HL-60 (cell line): ENCODE measurements around the gene OR2L13.

Experiments
- DNase-seq, 2 experiments: peaks; one replicate each; pipeline ENCODE4 v3.0.0-alpha.2; 2010 to 2020; ENCODE audit warnings: low read depth in 1 of 2, low spot score in 1 of 2
- H3K27ac ChIP-seq: fragments of 250-450 bp; sonication (Bioruptor Pico); replicated peaks from 2 replicates; pipeline ENCODE4 v1.5.1; 2020; ENCODE audit warnings: mild to moderate bottlenecking, moderate library complexity
- H3K27me3 ChIP-seq: fragments of 250-450 bp; sonication (Bioruptor Pico); 2 replicates; pipeline ENCODE4 v1.5.1; 2021; ENCODE audit warnings: mild to moderate bottlenecking, moderate library complexity; ENCODE audit not compliant: insufficient read depth, poor library complexity, severe bottlenecking
- H3K4me3 ChIP-seq: replicated peaks from 2 replicates; pipeline ENCODE4 v1.5.1; 2011; ENCODE audit warnings: mild to moderate bottlenecking, control low read depth, low read length; ENCODE audit not compliant: insufficient read depth
- GABPA ChIP-seq: IDR thresholded peaks from 2 replicates; pipeline ENCODE4 v1.6.1; 2012; ENCODE audit warnings: low read depth
- POLR2AphosphoS5 ChIP-seq: IDR thresholded peaks from 2 replicates; pipeline ENCODE4 v1.6.1; 2012; ENCODE audit warnings: low read depth
- SPI1 ChIP-seq: IDR thresholded peaks from 2 replicates; pipeline ENCODE4 v1.6.1; 2012; ENCODE audit warnings: low read depth, mild to moderate bottlenecking, borderline replicate concordance
- long read RNA-seq: library from polyadenylated mRNA; unstranded; transcript quantifications from one replicate; pipeline ENCODE4 v2.0.0, GENCODE V29; 2020
- TF ChIP-seq, protein P1 (sequence below): IDR thresholded peaks from one replicate; pipeline ENCODE4 v1.5.1; 2011; ENCODE audit warnings: low read length, control low read depth, inconsistent platforms; ENCODE audit not compliant: insufficient read depth
- TF ChIP-seq, protein P2 (sequence below): IDR thresholded peaks from 2 replicates; pipeline ENCODE4 v1.6.1; 2012; ENCODE audit warnings: low read depth; ENCODE audit not compliant: insufficient replicate concordance

The OR2L13 gene, protein sequence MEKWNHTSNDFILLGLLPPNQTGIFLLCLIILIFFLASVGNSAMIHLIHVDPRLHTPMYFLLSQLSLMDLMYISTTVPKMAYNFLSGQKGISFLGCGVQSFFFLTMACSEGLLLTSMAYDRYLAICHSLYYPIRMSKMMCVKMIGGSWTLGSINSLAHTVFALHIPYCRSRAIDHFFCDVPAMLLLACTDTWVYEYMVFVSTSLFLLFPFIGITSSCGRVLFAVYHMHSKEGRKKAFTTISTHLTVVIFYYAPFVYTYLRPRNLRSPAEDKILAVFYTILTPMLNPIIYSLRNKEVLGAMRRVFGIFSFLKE
- long read RNA-seq, result 0 reads

DNA sequence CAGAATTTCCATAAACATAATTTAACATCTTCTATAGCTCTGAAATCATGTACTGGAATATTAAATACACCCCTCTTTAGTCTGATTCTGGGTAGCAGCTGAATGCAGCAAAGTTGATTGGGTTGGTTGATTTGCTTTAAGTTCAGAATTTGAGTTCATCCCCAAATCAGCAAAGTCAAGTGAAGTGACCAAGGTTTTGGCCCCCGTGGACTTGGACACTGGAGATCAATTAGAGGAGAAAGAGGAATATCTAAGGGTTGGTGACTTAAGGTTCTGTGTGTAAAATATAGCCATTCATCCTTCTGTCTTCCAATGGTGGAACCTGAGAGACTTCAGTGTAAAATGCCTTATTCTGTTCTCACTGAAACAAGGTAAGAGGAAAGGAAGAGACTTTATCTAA, at the start of gene OR2L13:
TSS of gene OR2L13 (plus strand) at position 301 of the 400 bp plus-strand sequence. CDS start 4,192 bp downstream, outside the sequence.
- H3K27me3 ChIP-seq, result no peaks in the 10 kb centered on the region
- no peak within 1 kb of the TSS for H3K4me3 ChIP-seq
- no peak for TF ChIP-seq GABPA
- TF ChIP-seq, protein P1, sequence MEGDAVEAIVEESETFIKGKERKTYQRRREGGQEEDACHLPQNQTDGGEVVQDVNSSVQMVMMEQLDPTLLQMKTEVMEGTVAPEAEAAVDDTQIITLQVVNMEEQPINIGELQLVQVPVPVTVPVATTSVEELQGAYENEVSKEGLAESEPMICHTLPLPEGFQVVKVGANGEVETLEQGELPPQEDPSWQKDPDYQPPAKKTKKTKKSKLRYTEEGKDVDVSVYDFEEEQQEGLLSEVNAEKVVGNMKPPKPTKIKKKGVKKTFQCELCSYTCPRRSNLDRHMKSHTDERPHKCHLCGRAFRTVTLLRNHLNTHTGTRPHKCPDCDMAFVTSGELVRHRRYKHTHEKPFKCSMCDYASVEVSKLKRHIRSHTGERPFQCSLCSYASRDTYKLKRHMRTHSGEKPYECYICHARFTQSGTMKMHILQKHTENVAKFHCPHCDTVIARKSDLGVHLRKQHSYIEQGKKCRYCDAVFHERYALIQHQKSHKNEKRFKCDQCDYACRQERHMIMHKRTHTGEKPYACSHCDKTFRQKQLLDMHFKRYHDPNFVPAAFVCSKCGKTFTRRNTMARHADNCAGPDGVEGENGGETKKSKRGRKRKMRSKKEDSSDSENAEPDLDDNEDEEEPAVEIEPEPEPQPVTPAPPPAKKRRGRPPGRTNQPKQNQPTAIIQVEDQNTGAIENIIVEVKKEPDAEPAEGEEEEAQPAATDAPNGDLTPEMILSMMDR, result no peak
- TF ChIP-seq POLR2AphosphoS5, result no peak
- no peak for TF ChIP-seq SPI1
- TF ChIP-seq, protein P2, sequence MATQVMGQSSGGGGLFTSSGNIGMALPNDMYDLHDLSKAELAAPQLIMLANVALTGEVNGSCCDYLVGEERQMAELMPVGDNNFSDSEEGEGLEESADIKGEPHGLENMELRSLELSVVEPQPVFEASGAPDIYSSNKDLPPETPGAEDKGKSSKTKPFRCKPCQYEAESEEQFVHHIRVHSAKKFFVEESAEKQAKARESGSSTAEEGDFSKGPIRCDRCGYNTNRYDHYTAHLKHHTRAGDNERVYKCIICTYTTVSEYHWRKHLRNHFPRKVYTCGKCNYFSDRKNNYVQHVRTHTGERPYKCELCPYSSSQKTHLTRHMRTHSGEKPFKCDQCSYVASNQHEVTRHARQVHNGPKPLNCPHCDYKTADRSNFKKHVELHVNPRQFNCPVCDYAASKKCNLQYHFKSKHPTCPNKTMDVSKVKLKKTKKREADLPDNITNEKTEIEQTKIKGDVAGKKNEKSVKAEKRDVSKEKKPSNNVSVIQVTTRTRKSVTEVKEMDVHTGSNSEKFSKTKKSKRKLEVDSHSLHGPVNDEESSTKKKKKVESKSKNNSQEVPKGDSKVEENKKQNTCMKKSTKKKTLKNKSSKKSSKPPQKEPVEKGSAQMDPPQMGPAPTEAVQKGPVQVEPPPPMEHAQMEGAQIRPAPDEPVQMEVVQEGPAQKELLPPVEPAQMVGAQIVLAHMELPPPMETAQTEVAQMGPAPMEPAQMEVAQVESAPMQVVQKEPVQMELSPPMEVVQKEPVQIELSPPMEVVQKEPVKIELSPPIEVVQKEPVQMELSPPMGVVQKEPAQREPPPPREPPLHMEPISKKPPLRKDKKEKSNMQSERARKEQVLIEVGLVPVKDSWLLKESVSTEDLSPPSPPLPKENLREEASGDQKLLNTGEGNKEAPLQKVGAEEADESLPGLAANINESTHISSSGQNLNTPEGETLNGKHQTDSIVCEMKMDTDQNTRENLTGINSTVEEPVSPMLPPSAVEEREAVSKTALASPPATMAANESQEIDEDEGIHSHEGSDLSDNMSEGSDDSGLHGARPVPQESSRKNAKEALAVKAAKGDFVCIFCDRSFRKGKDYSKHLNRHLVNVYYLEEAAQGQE, result no peak
- H3K27ac ChIP-seq, result no peak within 1 kb of the TSS
- DNase-seq, result no peak

DNA sequence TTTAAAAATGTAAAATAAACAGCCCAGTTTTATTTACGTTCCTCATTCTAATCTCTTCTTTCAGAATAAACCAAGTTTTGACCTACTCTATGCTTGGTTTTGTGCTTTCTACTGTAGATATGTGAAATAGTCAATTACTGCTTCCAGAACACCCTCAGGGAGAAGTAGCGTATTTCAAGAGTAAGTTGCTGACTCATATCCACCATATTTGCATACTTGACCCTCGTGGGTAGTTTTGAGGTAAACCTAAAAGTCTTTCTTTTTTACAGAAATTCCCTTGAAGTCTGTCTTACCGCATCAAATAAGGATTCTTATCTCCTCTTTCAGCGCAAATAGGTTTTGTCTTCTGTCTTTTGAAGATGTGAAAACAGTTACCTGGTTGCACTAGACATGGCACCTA, 49.8 kb upstream of the OR2L13 start:
- no peak for TF ChIP-seq GABPA
- TF ChIP-seq POLR2AphosphoS5, result no peak
- TF ChIP-seq, protein P2, result no peak
- TF ChIP-seq, protein P1, result no peak
- no peak for TF ChIP-seq SPI1
- DNase-seq, result no peak
- H3K27me3 ChIP-seq, result no peaks in the 10 kb centered on the region
- H3K4me3 ChIP-seq, result no peak overlapping the region
- no peak overlapping the region for H3K27ac ChIP-seq

DNA sequence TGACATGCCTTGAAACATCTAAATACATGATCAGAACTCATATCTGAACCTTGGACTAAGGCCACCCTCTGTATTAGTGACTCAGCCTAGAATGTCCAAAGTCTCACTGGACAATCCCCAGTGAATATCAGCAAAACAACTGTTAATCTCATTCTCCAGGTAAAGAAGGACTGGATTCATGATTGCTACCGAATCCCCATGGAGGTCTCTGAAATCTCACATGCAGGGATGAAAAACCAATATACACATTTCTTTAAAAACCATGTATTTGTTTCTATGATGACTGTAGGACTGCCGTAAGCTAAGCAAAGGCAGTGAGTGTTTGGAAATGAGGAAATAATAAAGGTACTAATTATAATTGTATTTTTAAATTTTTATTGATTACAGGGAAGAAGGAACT, 48.4 kb upstream of the OR2L13 start, which contains the start of gene OR2L3:
TSS of gene OR2L3 (plus strand) at position 301 of the 400 bp plus-strand sequence. CDS start 13,846 bp downstream, outside the sequence.
- DNase-seq, result no peak
- Histone ChIP-seq H3K4me3 (no peak within 1 kb of the TSS), H3K27me3 (no peaks in the 10 kb centered on the region), H3K27ac (no peak within 1 kb of the TSS)
- TF ChIP-seq GABPA (no peak), POLR2AphosphoS5 (no peak), SPI1 (no peak)
- TF ChIP-seq, protein P1, result no peak
- TF ChIP-seq, protein P2, result no peak
